Activated CD4-positive, alpha-beta T cell treated with anti-CD3 and anti-CD28 coated beads for 36 hours (primary cell): ENCODE measurements around the gene CBLC. TPM values are rescaled to one million over a fixed set of nuclear protein-coding genes. Genes with fewer than 3 reads are reported as not detected.

ENCODE experiments used
- ATAC-seq: fragments of 200-7000 bp; cut with Tn5 transposase; one replicate; pipeline ENCODE4 v1.10.0; 2021; ENCODE audit warnings: mild to moderate bottlenecking, moderate library complexity
- CTCF ChIA-PET: fragments of 350-600 bp; sonication (Branson Sonifier 250); formaldehyde crosslinking; loops from one replicate; lab custom pipeline; 2021; ENCODE audit warnings: antibody characterized with exemption; lab: Charles Lee
- POLR2A ChIA-PET: fragments of 350-600 bp; sonication (Branson Sonifier 250); formaldehyde crosslinking; loops from one replicate; lab custom pipeline; 2021; ENCODE audit warnings: antibody characterized with exemption, inconsistent platforms; lab: Charles Lee
- DNase-seq: peaks from one replicate; pipeline ENCODE4 v3.0.0-alpha.2; 2020
- H3K27ac Mint-ChIP-seq: one replicate; pipeline ENCODE4 v1.8.0; 2021; ENCODE audit warnings: mixed read lengths
- H3K27me3 Mint-ChIP-seq: one replicate; pipeline ENCODE4 v1.8.0; 2021; ENCODE audit warnings: mixed read lengths
- H3K36me3 Mint-ChIP-seq: one replicate; pipeline ENCODE4 v1.8.0; 2021; ENCODE audit warnings: low read depth, mixed read lengths
- H3K4me1 Mint-ChIP-seq: one replicate; pipeline ENCODE4 v1.8.0; 2021; ENCODE audit warnings: mixed read lengths
- H3K4me3 Mint-ChIP-seq: one replicate; pipeline ENCODE4 v1.8.0; 2021; ENCODE audit warnings: mild to moderate bottlenecking, moderate library complexity, mixed read lengths
- H3K9me3 Mint-ChIP-seq: one replicate; pipeline ENCODE4 v1.8.0; 2021; ENCODE audit warnings: low read depth, mixed read lengths
- intact Hi-C, 2 experiments: fragments of 100-400 bp; cut with DNase I in 1 of 2; cut with micrococcal nuclease in 1 of 2; formaldehyde crosslinking; loops; one replicate each; pipeline versions ENCODE4 v1.14.2 to v1.15.1; 2022 to 2024; cut with DNase I, micrococcal nuclease
- total RNA-seq, 2 experiments: library from RNA; stranded (reverse); gene quantifications; one replicate each; pipeline ENCODE4 v1.2.3, GENCODE V29; 2021

Gene CBLC
- total RNA-seq, 2 experiments from 2014 or later: not detected

DNA sequence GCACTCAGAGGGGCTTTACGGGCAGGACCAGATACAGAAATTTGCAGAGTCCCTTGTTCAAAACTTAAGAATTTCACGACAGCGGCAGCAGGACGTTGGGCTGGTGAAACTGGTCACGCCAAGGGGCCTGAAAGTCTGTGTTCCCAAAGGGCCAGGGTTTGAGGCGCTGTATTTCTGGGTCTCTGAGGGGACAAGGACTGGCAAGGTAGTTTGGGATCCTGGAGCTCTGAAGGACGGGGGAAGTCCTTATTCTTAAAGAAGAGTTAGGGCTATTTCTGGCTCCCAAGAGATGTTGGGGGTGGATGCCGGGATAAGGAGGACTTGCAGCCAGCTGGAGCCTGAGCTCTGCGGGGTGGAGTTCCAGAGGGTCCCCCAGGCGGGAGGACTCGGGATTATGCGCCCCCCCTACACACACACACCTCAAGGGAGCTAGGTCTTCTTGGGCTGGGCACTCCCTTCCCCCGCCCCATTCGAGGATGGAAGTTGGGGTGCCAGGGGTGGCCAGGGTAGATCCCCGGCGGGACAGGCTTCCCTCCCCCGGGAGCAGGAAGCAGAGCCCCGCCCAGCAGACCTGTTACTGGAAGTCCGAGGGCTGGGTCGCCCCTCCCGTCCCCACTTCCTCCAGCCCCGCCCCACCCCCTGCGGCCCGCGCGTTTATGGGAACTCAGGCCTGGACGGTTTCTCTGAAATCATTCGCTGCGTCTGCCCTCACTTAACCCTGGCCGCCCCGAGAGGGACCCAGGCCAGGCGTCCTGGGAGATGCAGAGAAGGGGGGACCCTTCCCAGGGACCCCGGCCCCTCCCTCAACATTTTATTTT lies 23.5 kb upstream of the CBLC start:
- POLR2A ChIA-PET: interaction anchor here (1.2 to 1.6 kb wide), 3 partner anchors 11 to 200 kb away, joined by 4 to 5 read pairs (median 5); no protein-coding TSS in a partner anchor
- ATAC-seq: peak; percentile 45
- CTCF ChIA-PET: interaction anchor here (0.7 to 2.0 kb wide), 8 partner anchors 12 to 177 kb away, joined by 3 to 16 read pairs (median 5); no protein-coding TSS in a partner anchor

DNA sequence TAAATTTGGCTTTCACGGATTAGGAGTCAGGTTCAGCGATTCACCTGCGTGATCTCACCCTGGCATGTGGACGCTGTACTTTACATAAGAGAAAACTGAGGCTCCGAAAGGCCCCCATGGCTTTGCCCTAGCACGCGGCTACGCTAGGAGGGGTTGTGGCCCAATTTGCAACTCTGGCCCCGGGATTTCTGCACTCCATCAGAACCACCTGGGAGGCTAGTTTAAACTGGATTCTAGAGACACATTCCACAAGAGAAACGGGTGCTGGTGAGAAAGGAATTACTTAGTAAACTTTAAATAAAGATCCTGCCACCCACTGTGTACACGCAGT lies 23.0 kb upstream of the CBLC start:
- Mint-ChIP-seq H3K4me1 (peaks cover 57% of the 10 kb centered on the region), H3K27me3 (no peaks in the 10 kb centered on the region), H3K27ac (peak overlapping the region; percentile 97), H3K36me3 (peaks cover 80% of the 10 kb centered on the region), H3K4me3 (peak overlapping the region; percentile 94), H3K9me3 (no peaks in the 10 kb centered on the region)
- CTCF ChIA-PET: interaction anchor here (0.8 to 1.6 kb wide), 5 partner anchors 12 to 100 kb away, joined by 4 to 6 read pairs (median 5); no protein-coding TSS in a partner anchor
- ATAC-seq (no peak), DNase-seq (no peak)
- intact Hi-C loops: loop anchor here in 1 of 2 experiments (1.0 to 10.0 kb wide), 6 partner anchors 167 to 1850 kb away; partner anchors contain the start of genes CALM3, GEMIN7, RELB and ZNF180
- POLR2A ChIA-PET: no interaction called here

More for the DNA sequence above, 23.5 kb upstream of the CBLC start:
- Mint-ChIP-seq H3K4me1 (peaks cover 58% of the 10 kb centered on the region), H3K4me3 (peak overlapping the region; percentile 94), H3K36me3 (peaks cover 80% of the 10 kb centered on the region), H3K9me3 (no peaks in the 10 kb centered on the region), H3K27ac (peak overlapping the region; percentile 97), H3K27me3 (no peaks in the 10 kb centered on the region)
- intact Hi-C loops: loop anchor here (1.0 to 10.0 kb wide), 13 partner anchors 7 to 1851 kb away; partner anchors contain the start of genes CALM3 (in 1 of the 2), CLPTM1 (in 1 of the 2), GEMIN7 (in 1 of the 2) and PPP1R37 (in 1 of the 2)
- DNase-seq: peak; percentile 93

DNA sequence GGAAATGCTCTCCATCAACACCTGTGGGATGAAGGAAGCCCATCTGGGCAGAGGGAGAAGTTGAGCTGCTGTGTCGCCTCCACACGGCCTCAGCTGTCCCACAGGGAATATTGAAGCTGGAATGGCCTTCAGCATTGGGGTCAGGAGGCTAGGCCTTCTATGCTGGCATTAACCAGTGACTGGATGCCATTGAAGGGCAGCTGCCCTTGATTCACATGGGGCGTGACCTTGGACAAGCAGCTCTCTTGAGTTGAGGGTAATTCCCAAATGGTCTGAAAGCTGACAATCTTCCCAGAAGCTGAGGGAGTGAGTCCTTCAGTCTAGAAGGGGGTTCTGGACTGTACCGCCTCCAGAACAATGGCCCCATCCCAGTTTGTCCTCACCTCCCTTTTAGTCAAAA lies 22.5 kb upstream of the CBLC start:
- Mint-ChIP-seq H3K4me3 (peak overlapping the region; percentile 94), H3K9me3 (no peaks in the 10 kb centered on the region), H3K27ac (peak overlapping the region; percentile 97), H3K27me3 (no peaks in the 10 kb centered on the region), H3K36me3 (peaks cover 80% of the 10 kb centered on the region), H3K4me1 (peaks cover 57% of the 10 kb centered on the region)
- intact Hi-C loops: loop anchor here in 1 of 2 experiments (10.0 kb wide), 1 partner anchor 1850 kb away; the partner anchor contains the start of gene CALM3
- POLR2A ChIA-PET: no interaction called here
- DNase-seq (no peak), ATAC-seq (no peak)
- CTCF ChIA-PET: interaction anchor here (0.6 to 1.6 kb wide), 7 partner anchors 11 to 101 kb away, joined by 3 to 6 read pairs (median 5); no protein-coding TSS in a partner anchor

DNA sequence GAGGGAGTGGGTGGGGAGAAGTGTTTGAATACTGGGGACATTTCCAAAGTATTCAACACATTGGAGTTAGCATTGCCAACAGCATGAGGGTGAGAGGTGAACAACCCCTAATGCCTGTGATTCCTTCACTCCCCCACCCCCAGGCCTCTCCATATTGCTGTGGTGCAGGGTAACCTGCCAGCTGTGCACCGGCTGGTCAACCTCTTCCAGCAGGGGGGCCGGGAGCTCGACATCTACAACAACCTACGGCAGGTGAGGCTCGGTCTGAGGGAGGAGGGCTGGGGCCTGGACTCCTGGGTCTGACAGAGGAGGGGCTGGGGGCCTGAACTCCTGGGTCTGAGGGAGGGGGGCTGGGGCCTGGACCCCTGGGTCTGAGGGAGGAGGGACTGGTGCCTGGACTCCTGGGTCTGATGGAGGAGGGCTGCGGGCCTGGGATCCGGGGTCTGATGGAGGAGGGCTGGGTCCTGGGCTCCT lies 21.6 kb upstream of the CBLC start:
- ChIA-PET CTCF (interaction anchor here (1.2 to 1.6 kb wide), 2 partner anchors 12 to 34 kb away, joined by 4 to 5 read pairs; no protein-coding TSS in a partner anchor), POLR2A (no interaction called here)
- no peak for ATAC-seq
- Mint-ChIP-seq H3K4me1 (peaks cover 60% of the 10 kb centered on the region), H3K9me3 (no peaks in the 10 kb centered on the region), H3K27me3 (no peaks in the 10 kb centered on the region), H3K27ac (peak overlapping the region; percentile 78), H3K36me3 (peaks cover 80% of the 10 kb centered on the region), H3K4me3 (peak overlapping the region; percentile 36)
- intact Hi-C loops: loop anchor here in 1 of 2 experiments (10.0 kb wide), 1 partner anchor 1849 kb away; the partner anchor contains the start of gene CALM3
- DNase-seq: no peak

DNA sequence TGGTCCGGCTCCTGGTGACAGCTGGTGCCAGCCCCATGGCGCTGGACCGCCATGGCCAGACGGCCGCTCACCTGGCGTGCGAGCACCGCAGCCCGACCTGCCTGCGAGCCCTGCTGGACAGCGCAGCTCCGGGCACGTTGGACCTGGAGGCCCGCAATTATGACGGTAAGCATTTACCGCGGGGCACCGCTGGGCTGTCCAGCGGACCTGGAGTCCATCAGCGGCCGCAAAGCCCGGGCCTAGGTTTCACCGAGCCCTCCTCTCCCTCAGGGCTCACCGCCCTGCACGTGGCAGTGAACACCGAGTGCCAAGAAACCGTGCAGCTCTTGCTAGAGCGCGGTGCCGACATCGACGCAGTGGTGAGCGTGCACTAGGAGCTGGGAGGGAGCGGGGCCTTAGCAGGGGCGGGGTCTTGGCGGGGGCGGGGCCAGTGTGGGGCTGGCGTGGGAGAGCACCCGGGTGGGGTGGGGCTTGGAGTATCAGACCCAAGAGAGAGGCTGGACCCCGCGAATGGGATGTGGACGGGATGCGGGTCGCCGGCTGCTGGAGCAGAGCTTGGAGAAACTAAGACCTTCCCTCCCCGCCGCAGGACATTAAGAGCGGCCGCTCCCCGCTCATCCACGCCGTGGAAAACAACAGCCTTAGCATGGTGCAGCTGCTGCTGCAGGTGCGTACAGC lies 20.5 kb upstream of the CBLC start:
- no peak overlapping the region for H3K27ac Mint-ChIP-seq
- peaks cover 71% of the 10 kb centered on the region for H3K36me3 Mint-ChIP-seq
- ChIA-PET POLR2A (interaction anchor here (0.8 kb wide), 1 partner anchor 10 kb away, joined by 3 read pairs; no protein-coding TSS in a partner anchor), CTCF (interaction anchor here (1.0 to 1.8 kb wide), 2 partner anchors 13 to 35 kb away, joined by 3 to 10 read pairs; no protein-coding TSS in a partner anchor)
- H3K4me3 Mint-ChIP-seq: no peak overlapping the region
- intact Hi-C loops: loop anchor here in 1 of 2 experiments (10.0 kb wide), 1 partner anchor 1848 kb away; the partner anchor contains the start of gene CALM3
- DNase-seq: no peak
- no peaks in the 10 kb centered on the region for H3K27me3 Mint-ChIP-seq
- no peaks in the 10 kb centered on the region for H3K9me3 Mint-ChIP-seq
- ATAC-seq: no peak
- H3K4me1 Mint-ChIP-seq: peaks cover 53% of the 10 kb centered on the region

DNA sequence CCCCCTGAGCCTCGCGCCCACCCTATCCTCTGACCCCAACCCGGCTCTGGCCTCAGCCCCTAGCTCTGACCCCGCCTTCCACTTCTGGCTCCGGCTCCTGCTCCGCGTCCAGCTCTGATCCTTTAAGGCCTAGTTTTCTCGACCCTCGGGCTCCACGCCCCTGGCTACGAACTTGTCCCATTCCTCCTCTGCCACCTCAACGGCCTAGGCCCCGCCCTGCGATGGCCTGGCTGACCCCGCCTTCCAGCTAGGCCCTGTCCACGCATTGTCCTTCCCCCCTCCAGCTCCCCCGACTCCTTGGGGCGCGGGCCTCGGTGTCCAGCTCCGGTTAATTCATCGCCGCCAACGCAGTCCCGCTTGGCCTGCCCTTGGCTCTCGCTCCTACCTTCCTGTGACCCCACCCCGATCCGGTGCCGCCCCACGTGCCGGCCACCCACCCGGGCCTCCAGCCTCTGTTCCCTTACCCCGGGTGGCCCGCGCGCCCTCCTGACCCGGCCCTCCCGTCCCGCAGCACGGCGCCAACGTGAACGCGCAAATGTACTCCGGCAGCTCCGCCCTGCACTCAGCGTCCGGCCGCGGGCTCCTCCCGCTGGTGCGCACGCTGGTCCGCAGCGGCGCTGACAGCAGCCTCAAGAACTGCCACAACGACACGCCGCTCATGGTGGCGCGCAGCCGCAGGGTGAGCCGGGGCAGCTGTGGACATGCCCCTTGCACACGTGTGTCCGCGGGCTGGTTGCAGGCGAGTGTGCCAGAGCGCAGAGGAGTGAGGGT lies 19.8 kb upstream of the CBLC start:
- Mint-ChIP-seq H3K4me1 (peaks cover 48% of the 10 kb centered on the region), H3K36me3 (peaks cover 64% of the 10 kb centered on the region), H3K4me3 (no peak overlapping the region), H3K27ac (no peak overlapping the region), H3K27me3 (no peaks in the 10 kb centered on the region), H3K9me3 (no peaks in the 10 kb centered on the region)
- CTCF ChIA-PET: interaction anchor here (1.0 to 1.8 kb wide), 2 partner anchors 13 to 36 kb away, joined by 3 to 10 read pairs; no protein-coding TSS in a partner anchor
- intact Hi-C loops: loop anchor here in 1 of 2 experiments (10.0 kb wide), 1 partner anchor 1847 kb away; the partner anchor contains the start of gene CALM3
- ATAC-seq: no peak
- no peak for DNase-seq
- POLR2A ChIA-PET: interaction anchor here (0.8 kb wide), 1 partner anchor 9 kb away, joined by 3 read pairs; no protein-coding TSS in a partner anchor

DNA sequence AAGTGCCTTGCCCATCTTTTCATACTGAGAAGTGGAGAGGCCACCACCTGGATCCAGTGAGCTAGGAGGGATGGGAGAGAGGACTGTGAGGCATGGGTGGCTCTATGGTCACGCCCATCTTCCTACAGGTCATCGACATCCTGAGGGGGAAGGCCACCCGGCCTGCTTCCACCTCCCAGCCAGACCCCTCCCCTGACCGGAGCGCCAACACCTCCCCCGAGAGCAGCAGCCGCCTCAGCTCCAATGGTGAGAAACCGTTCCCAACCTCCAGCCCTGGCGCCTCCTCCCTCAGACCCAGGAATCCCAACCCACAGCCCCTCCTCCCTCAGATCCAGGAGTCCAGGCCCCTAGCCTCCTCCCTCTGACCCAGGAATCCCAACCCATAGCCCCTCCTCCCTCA lies 19.1 kb upstream of the CBLC start:
- peaks cover 61% of the 10 kb centered on the region for H3K36me3 Mint-ChIP-seq

DNA sequence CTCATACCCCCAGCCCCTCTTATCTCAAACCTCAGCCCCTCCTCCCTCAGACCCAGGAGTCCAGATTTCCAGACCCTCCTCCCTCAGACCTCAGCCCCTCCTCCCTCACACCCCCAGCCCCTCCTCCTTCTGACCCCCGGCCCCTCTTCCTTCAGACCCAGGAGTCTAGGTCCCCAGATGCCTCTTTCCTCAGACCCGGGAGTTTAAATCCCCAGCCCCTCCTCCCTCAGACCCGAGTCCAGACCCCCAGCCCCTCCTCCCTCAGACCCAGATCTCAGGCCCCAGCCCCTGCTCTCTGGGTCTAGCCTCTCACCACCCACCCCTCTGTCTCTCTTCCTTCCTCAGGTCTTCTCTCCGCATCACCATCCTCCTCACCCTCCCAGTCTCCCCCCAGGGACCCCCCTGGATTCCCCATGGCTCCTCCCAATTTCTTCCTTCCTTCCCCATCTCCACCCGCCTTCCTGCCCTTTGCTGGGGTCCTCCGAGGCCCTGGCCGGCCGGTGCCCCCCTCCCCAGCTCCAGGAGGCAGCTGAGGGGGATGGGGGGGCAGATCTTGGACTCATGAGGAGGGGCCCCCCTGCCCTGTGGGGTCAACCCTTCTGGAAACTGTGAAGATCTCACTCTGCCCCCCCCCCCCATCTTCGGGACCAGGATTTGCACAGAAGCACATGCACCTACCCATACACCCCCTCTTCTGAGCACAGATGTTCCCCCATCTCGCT lies 18.4 kb upstream of the CBLC start:
- no peaks in the 10 kb centered on the region for H3K27me3 Mint-ChIP-seq
- no peak overlapping the region for H3K4me3 Mint-ChIP-seq
- H3K4me1 Mint-ChIP-seq: peaks cover 51% of the 10 kb centered on the region
- H3K27ac Mint-ChIP-seq: no peak overlapping the region
- CTCF ChIA-PET: no interaction called here
- ATAC-seq (no peak), DNase-seq (no peak)
- POLR2A ChIA-PET: no interaction called here
- intact Hi-C loops: loop anchor here in 1 of 2 experiments (10.0 kb wide), 1 partner anchor 1846 kb away; the partner anchor contains the start of gene CALM3
- H3K9me3 Mint-ChIP-seq: no peaks in the 10 kb centered on the region
- peaks cover 55% of the 10 kb centered on the region for H3K36me3 Mint-ChIP-seq

More for the DNA sequence above, 19.1 kb upstream of the CBLC start:
- Mint-ChIP-seq H3K4me3 (no peak overlapping the region), H3K27ac (peak overlapping the region; percentile 8), H3K27me3 (no peaks in the 10 kb centered on the region), H3K4me1 (peaks cover 49% of the 10 kb centered on the region), H3K9me3 (no peaks in the 10 kb centered on the region)
- intact Hi-C loops: loop anchor here in 1 of 2 experiments (10.0 kb wide), 1 partner anchor 1846 kb away; the partner anchor contains the start of gene CALM3
- no peak for ATAC-seq
- ChIA-PET POLR2A (no interaction called here), CTCF (interaction anchor here (1.8 kb wide), 1 partner anchor 12 kb away, joined by 10 read pairs; no protein-coding TSS in a partner anchor)
- DNase-seq: no peak

DNA sequence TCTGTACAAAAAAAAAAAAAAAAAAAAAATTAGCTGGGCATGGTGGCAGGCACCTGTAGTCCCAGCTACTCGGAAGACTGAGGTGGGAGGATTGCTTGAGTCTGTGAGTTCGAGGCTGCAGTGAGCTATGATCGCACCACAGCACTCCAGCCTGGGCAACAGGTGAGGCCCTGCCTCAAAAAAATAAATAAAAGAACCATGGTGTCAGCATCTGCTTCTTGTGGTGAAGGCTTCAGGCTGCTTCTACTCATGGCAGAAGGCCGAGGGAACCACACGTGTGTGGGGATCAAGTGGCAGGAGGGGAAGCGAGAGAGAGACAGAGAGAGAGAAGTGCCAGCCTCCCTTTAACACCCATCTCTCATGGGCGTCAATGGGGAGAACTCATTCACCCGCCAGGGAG lies 15.7 kb upstream of the CBLC start:
- ATAC-seq: no peak
- Mint-ChIP-seq H3K27ac (peak overlapping the region; percentile 61), H3K4me1 (peaks cover 35% of the 10 kb centered on the region), H3K9me3 (no peaks in the 10 kb centered on the region), H3K27me3 (no peaks in the 10 kb centered on the region), H3K36me3 (peaks cover 32% of the 10 kb centered on the region), H3K4me3 (no peak overlapping the region)
- DNase-seq: no peak
- ChIA-PET CTCF (no interaction called here), POLR2A (no interaction called here)
- intact Hi-C loops: no loop called here
